Gastrocnemius medialis (tissue), 4 donors: ENCODE data around the gene DIP2C. TPM values are rescaled to one million over a fixed set of nuclear protein-coding genes. Genes with fewer than 3 reads are reported as not detected.

Experiments used
- ATAC-seq, 2 donors: fragments of 150-250 bp; one replicate each; pipeline ENCODE4 v1.9.1; 2016
- DNase-seq, 2 donors: peaks; one replicate each; pipeline ENCODE4 v3.0.0-alpha.2; 2019
- H3K27ac ChIP-seq, 4 donors: fragments of 200-600 bp; sonication (generic); 1 replicate in 1 of 4; 2 replicates in 3 of 4; pipeline ENCODE4 v1.5.1; 2016 to 2018; ENCODE audit warnings: mild to moderate bottlenecking in 2 of 4, moderate library complexity in 1 of 4
- H3K27me3 ChIP-seq, 3 donors: fragments of 200-600 bp; sonication (generic) in 2 of 3; 1 replicate in 1 of 3; 2 replicates in 2 of 3; pipeline versions ENCODE4 v1.5.1 to v1.6.0; 2016 to 2019; ENCODE audit warnings: mild to moderate bottlenecking in 1 of 3, moderate library complexity in 1 of 3
- H3K36me3 ChIP-seq, 2 donors: fragments of 200-600 bp; sonication (generic) in 1 of 2; one replicate each; pipeline ENCODE4 v1.5.1; 2017 to 2018
- H3K4me1 ChIP-seq, 2 donors: fragments of 200-600 bp; sonication (generic) in 1 of 2; one replicate each; pipeline ENCODE4 v1.5.1; 2016 to 2017; ENCODE audit warnings: mild to moderate bottlenecking in 2 of 2
- H3K4me3 ChIP-seq, 4 donors: fragments of 200-600 bp; sonication (generic) in 3 of 4; 1 replicate in 1 of 4; 2 replicates in 3 of 4; pipeline ENCODE4 v1.5.1; 2016 to 2019; ENCODE audit warnings: mild to moderate bottlenecking in 2 of 4
- H3K9me3 ChIP-seq, 3 donors: fragments of 200-600 bp; sonication (generic) in 2 of 3; 1 replicate in 1 of 3; 2 replicates in 2 of 3; pipeline ENCODE4 v1.5.1; 2016 to 2019
- CTCF ChIP-seq, 5 experiments: fragments of 450-650 bp in 3 of 5; fragments of 200-600 bp in 2 of 5; sonication (generic) in 2 of 5; IDR thresholded peaks in 4 of 5; conservative IDR thresholded peaks in 1 of 5; 1 replicate in 4 of 5; 2 replicates in 1 of 5; pipeline ENCODE4 v1.5.1; 2016 to 2019; ENCODE audit warnings: antibody characterized with exemption in 5 of 5, mild to moderate bottlenecking in 3 of 5, moderate library complexity in 3 of 5
- POLR2A ChIP-seq, 2 donors: fragments of 450-650 bp; IDR thresholded peaks; one replicate each; pipeline ENCODE4 v1.6.1; 2017; ENCODE audit warnings: antibody characterized with exemption in 2 of 2, mild to moderate bottlenecking in 2 of 2, moderate library complexity in 2 of 2
- in situ Hi-C, 4 donors: fragments of 200-750 bp; cut with MboI; loops; one replicate each; pipeline versions ENCODE4 v1.15.0 to v1.8.0; 2017; ENCODE audit warnings: low sequenced_read_pairs in 4 of 4
- intact Hi-C: fragments of 100-400 bp; cut with DNase I; formaldehyde crosslinking; loops from one replicate; pipeline ENCODE4 v1.15.1; 2023; ENCODE audit warnings: low total_unique reads
- total RNA-seq, 4 donors: library from RNA; depleted of rRNA; stranded (reverse); fragments of >200 nt; gene quantifications; one replicate each; pipeline versions ENCODE4 v1.1.0 to v1.2.3, GENCODE V29; 2016

DIP2C gene
- total RNA-seq, 4 donors from 2014 or later = 19.1 to 60.0 (median 30.2) TPM

GRCh38 chr10:558364-558763 lies 131.1 kb downstream of the DIP2C start:
- Histone ChIP-seq H3K4me3 (no peak overlapping the region), H3K36me3 (no peaks in the 10 kb centered on the region), H3K27me3 (no peaks in the 10 kb centered on the region), H3K4me1 (peaks cover 18 to 34% of the 10 kb centered on the region in 2 donors), H3K9me3 (no peaks in the 10 kb centered on the region), H3K27ac (no peak overlapping the region)
- TF ChIP-seq POLR2A (IDR thresholded peaks at IDR 0.05) = no peak
- no peak for TF ChIP-seq CTCF (IDR thresholded peaks at IDR 0.05 in 4 of 5, conservative IDR thresholded peaks at IDR 0.05 in 1 of 5)
- DNase-seq = no peak
- in situ Hi-C loops = no loop called here
- ATAC-seq = no peak
- intact Hi-C loops = no loop called here

DNA sequence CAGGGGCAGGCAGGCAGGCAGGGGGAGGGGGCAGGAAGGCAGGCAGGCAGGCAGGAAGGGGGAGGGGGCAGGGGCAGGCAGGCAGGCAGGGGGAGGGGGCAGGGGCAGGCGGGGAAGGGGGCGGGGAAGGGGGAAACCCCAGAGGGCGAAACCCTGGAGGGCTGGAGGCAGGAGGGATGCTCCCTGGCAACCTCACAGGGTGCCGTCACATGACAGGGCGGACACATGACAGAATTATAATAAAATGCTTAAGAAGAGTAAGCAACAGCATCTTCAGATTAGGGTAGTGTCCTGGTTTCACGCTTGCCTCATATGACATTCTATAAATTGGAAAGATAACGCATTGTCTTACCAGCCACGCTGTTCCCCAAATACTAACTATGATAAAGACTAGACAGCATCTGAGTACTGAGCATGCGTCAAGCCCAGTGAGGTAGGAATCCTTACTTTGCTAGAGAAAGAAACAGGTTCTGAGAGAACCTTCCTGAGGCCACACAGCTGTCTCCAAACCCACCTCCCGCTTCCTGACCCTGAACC lies 131.6 kb downstream of the DIP2C start:
- H3K27me3 ChIP-seq = no peaks in the 10 kb centered on the region
- peaks cover 14 to 30% of the 10 kb centered on the region in 2 donors for H3K4me1 ChIP-seq
- H3K4me3 ChIP-seq = no peak overlapping the region
- H3K36me3 ChIP-seq = no peaks in the 10 kb centered on the region
- no peaks in the 10 kb centered on the region for H3K9me3 ChIP-seq
- no peak for ATAC-seq
- no peak overlapping the region for H3K27ac ChIP-seq
- intact Hi-C loops (no loop called here), in situ Hi-C loops (no loop called here)
- TF ChIP-seq CTCF (IDR thresholded peaks at IDR 0.05 in 4 of 5, conservative IDR thresholded peaks at IDR 0.05 in 1 of 5) (no peak), POLR2A (IDR thresholded peaks at IDR 0.05) (no peak)
- no peak for DNase-seq

DNA sequence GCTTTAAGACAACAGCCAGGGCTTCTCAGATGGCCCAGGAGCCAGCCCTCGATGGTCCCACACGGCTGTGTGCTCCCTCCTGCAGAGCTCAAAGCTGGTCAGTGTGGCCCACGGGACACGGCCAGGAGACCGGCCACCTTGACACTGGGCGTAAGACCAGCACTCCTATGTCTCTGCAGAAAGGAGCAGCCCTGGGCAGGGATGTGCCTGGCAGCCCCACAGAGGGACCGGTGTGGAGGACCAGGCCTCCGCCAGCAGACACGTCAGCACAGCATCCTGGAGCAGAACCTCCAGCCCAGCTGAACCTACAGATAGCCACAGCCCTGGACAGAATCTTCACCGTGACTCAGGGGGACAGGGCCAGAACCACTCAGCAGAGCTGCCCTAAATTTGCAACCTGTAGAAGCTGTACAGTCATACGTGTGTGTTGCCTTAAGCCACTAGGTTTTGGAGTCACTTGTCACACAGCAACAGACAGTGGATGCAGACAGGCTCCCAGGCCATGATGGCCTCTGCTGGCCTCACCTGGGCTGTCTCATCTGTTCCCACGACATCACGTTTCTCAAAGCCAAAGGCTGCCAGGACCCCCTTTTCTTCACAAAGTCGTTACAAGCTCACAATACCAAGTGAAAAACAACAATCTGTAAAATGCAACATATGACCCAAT lies 132.4 kb downstream of the DIP2C start:
- Histone ChIP-seq H3K9me3 (no peaks in the 10 kb centered on the region), H3K27ac (no peak overlapping the region), H3K4me1 (peaks cover 10 to 29% of the 10 kb centered on the region in 2 donors), H3K27me3 (no peaks in the 10 kb centered on the region), H3K4me3 (no peak overlapping the region), H3K36me3 (no peaks in the 10 kb centered on the region)
- in situ Hi-C loops = no loop called here
- DNase-seq = no peak
- no peak for TF ChIP-seq POLR2A (IDR thresholded peaks at IDR 0.05)
- TF ChIP-seq CTCF (IDR thresholded peaks at IDR 0.05 in 4 of 5, conservative IDR thresholded peaks at IDR 0.05 in 1 of 5) = no peak
- ATAC-seq = no peak
- intact Hi-C loops = no loop called here

DNA sequence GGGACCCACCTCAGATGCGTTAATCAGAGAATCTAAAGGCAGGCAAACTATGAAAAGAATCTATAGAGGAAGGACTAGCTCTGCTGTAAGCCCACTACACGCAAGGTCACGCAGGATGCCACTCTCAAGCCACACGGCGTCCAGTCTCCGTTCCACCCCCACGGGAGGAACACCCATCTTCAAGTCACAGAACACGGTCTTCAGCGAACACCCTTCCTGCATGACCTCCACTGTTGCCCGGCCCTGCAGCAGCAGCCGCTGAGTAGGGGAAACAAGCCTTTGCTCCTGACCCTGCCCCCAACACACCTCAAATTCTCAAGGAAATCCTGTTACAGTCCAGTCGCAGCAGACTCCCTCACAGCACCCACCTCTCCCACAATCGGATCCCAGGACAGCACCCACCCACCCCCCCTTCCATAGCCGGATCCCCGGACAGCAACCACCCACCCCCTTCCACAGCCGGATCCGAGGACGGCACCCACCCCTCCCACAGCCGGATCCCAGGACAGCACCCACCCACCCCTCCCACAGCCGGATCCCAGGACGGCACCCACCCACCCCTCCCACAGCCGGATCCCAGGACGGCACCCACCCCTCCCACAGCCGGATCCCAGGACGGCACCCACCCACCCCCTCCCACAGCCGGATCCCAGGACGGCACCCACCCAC lies 133.7 kb downstream of the DIP2C start:
- Histone ChIP-seq H3K9me3 (no peaks in the 10 kb centered on the region), H3K4me3 (no peak overlapping the region), H3K4me1 (peaks cover 11 to 32% of the 10 kb centered on the region in 2 donors), H3K36me3 (no peaks in the 10 kb centered on the region), H3K27ac (no peak overlapping the region), H3K27me3 (no peaks in the 10 kb centered on the region)
- ATAC-seq (no peak), DNase-seq (no peak)
- TF ChIP-seq POLR2A (IDR thresholded peaks at IDR 0.05) = no peak
- no peak for TF ChIP-seq CTCF (IDR thresholded peaks at IDR 0.05 in 4 of 5, conservative IDR thresholded peaks at IDR 0.05 in 1 of 5)
- intact Hi-C loops (no loop called here), in situ Hi-C loops (no loop called here)
